HuH-7 (cell line): ENCODE results near the gene PDE4D.
"Not testable (repeated sequence)": the region's sequence is repeated elsewhere in the genome, so short reads cannot be mapped to it uniquely, and the experiment has no call there.

Experiments used
- DNase-seq: peaks from one replicate; pipeline ENCODE4 v3.0.0; 2011; ENCODE audit warnings: low spot score

The PDE4D gene

GRCh38 chr5:58961631-58962280 lies 931.8 kb downstream of the PDE4D start:
- DNase-seq = no peak

DNA sequence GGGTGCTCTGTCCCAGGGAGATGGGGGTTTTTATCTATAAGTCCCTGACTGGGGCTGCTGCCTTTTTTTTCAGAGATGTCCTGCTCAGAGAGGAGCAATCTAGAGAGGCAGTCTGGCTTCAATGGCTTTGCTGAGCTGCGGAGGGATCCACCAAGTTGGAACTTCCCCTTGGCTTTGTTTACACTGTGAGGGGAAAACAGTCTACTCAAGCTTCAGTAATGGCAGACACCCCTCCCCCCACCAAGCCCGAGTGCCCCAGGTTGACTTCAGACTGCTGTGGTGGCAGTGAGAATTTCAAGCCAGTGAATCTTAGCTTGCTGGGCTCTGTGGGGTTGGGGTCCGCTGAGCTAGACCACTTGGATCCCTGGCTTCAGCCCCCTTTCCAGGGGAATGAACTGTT lies 934.8 kb downstream of the PDE4D start:
- no peak for DNase-seq

DNA sequence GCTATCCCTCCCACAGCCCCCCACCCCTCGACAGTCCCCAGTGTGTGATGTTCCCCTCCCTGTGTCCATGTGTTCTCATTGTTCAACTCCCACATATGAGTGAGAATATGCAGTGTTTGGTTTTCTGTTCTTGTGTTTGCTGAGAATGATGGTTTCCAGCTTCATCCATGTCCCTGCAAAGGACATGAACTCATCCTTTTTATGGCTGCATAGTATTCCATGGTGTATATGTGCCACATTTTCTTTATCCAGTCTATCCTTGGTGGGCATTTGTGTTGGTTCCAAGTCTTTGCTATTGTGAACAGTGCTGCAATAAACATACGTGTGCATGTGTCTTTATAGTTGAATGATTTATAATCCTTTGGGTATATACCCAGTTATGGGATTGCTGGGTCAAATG lies 940.3 kb downstream of the PDE4D start:
- not testable (repeated sequence) for DNase-seq

- DNase-seq = no peak
Measured at GRCh38 chr5:58950224-58950623, 943.3 kb downstream of the PDE4D start.

DNA sequence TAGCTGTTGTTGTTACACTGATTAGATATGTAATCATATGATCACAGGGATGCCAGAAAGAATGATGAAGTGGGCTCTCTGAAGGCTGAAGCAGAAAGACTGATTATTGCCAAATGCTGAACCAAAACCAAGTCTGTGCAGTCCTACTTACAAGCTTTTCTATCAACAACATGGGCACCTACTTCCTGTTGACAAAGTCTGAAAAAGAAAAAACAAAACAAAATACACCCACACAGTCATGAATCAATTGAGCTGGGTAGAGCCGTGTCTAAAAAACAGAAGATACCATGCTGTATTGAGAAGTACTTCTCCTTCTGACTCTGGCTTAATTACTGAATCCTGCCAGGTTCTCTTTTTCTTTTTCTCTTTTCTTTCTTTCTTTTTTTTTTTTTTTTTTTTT lies 947.3 kb downstream of the PDE4D start:
- no peak for DNase-seq

DNA sequence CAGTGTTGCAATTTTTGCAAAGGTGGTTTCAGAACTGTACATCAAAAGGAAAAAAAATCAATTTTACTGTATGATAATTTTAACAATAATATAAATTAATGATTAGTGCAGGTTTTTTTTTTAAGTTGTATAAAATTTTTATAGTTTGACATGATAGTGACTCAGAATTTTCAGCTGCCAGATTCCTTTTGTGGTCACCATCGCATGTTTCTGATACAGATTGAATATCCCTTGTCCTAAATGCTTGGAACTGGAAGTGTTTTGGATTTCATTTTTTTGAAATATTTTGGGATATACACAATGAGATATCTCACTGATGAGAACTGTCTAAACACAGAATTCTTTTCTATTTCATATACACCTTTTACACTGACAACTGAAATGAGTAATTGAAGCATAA lies 949.3 kb downstream of the PDE4D start:
- DNase-seq = no peak

DNA sequence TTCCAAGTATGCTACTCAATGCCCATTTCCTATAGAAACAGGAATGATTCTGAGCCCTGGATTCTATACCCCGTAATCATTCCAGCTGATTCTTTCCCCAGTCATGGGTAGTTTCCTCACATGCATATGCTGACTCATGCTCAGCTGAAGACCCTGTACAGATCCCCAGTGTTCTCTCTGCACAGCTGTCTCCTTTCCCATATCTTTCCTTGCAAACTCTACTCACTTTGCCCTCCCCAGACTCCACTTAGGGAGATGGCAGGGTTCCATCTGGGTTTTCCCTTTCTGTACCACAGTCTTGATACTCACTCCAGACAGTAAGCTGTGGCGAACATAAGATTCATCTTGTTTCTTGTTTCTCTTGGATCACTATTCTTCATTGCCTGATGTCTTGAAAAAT lies 953.1 kb downstream of the PDE4D start:
- no peak for DNase-seq

DNA sequence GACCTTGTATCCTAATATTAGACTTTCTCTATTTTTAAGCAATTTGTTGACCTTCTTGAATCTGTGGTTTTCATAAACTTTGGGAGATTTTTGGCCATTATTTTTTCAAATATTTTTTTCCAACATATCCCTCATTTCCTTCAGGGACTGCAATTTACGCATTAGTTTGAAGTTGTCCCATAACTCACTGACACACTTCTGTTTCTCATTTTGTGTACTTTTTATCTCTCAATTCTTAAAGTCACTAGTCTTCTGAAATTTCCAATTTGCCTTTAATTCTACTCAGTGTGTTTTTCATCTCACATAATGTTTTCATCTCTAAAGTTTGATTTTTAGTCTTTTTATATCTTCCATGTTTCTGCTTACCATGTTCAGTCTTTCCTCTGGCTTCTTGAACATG lies 953.9 kb downstream of the PDE4D start:
- DNase-seq = no peak

GRCh38 chr5:58938563-58939424 lies 954.7 kb downstream of the PDE4D start:
- DNase-seq = no peak

DNA sequence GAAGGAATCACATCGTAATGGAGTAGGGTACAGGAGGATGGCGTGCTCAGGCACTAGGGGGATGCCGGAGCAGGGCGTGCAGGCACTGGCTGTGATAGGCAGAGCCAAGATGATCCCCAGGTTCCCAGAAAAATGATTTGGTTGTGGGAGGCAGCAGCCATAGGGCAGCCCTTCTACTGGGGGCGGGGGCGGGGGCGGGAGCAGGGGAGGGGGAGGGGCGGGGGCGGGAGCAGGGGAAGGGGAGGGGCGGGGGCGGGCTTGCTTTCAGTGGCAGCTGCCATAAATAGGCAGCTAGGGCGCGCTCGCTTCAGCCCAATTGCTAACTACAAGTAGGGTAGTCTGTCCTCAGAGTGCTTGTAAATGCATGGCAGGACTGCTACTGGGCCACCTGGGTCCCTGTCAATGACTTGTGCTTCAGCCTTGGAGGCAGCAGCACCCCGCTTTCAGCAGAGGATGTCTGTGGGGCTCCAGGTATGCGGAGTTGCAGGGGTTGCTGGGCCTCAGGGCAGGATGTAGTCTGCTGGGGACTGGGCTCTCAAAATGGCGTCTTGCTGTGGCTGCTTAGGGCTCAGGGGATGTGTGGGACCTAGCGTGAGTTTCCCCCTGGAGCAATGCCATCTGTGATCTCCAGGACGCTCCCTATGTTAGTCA lies 956.4 kb downstream of the PDE4D start:
- DNase-seq = no peak

DNA sequence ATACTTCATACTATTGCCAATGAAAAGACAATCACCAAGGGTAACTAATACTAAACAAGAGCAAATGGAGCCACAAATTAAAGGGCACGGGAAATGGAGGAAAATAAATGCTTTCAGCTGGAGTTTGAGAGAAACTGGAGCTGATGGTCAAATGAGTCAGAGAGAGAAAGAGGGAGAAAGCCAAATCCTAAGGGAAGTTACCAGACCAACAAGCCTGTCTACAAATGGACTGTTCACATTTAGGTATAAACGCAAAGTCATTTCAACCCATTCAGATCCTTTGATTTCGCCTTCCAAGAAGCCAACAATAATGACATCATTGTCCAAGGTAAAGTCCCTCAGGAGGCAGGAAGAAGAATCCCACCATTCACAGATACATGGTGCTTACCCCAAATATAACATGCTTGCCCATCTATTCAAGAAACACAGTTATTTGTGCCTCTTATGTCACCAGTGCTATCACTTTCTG lies 958.9 kb downstream of the PDE4D start:
- no peak for DNase-seq

GRCh38 chr5:58933891-58934628 lies 959.5 kb downstream of the PDE4D start:
- DNase-seq = no peak

GRCh38 chr5:58932057-58932612 lies 961.4 kb downstream of the PDE4D start:
- no peak for DNase-seq

- DNase-seq = no peak
Measured at GRCh38 chr5:58930520-58930919, 963.0 kb downstream of the PDE4D start.

DNA sequence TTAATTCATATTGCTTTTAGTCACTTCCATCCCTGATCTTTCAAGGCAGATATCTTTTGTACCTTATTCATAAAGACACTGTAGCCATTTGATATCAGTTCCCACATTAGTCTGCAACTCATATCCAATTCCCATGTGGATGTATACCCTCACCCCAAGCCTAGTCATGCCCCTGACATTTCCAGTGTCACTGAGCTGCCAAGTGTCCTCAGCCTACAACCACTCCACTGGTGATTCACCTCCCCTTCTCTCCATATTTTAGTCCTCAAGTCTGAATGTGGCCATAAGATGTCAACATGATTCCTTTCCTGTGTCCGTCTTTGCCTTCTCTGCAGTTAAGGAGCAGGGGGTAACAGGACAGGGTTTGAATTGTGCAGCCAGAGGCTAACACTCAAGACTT lies 963.8 kb downstream of the PDE4D start:
- no peak for DNase-seq

DNA sequence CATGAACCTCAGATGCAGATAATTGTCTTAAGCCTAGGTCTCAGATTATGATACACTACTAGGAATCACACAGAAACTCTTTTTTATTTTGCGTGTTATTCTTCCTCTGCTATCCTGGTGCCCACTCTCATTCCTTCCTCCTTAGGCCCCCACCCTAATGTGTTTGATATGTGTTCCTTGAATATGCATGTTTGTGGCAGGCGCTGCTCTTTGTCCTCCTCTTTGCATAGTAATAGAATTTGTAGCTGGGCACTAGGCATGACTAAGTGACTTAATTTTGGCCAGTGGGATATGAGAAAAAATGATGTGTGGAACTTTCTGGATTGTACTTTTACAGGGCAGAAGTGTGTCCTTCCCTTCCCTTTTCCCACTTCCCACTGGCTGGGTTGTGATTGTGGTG lies 965.6 kb downstream of the PDE4D start:
- no peak for DNase-seq

- DNase-seq = no peak
Measured at GRCh38 chr5:58927181-58927580, 966.3 kb downstream of the PDE4D start.

- no peak for DNase-seq
Measured at GRCh38 chr5:58926541-58926935, 967.0 kb downstream of the PDE4D start.

DNA sequence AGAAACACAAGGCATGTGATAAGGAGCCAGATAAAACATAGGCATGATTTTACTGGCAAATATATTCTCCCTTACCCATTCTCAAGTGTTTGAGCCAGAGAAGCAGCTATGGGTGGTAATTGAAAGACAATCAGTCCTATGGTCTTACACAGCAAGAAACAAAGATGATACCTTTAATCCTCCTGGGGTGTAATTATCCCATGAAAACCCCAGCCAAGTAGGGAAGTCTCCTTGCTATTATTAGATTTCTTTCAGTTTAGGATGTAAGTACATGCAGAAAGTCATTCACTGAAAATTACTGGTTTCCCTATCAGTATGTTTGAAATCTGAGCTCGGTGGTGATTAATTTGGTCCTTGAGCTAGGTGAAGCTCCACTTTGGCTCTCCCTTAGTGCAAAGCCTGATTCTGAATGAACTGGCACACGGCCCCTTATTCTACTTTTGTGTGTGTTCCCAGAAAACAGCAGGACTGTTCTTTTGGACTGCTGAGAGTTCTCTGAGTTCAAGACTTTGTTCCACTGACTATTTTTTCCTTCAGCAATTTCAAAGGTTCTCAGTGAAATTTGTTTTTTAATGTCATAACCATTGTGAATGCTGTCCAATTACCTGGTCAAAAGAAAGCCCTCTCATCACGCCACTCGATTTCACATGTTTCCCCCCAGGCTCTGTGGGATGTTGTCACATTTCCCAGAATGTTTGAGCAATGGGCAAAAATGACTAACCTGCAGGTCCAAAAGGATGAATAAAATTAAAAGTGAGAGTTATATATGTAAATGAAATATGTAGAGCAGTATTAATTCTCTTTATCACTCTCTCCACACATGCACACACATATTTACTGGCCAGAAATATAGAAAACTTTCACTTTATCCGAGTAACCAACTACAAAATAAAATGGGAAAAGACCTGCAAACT lies 967.6 kb downstream of the PDE4D start:
- no peak for DNase-seq

DNA sequence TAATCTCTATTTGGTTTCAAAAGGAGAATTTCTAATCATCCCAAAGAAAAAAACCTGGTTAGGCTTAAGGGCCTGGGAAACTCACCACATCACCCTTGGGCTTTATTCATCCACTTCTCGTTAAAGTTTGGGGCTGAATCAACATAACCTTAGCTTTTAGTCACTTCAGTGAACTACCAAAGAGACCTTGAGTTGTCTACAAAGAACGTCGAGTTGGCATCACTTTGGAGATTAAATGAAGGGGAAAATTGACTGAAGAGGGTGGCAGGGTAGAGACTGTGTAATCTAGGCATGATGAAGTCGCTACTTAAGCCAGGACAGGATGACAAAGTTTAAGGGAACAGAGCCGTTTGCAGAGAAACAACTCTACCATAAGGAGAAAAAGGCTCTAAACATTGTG lies 969.2 kb downstream of the PDE4D start:
- DNase-seq = no peak

- no peak for DNase-seq
Measured at GRCh38 chr5:58923355-58923754, 970.2 kb downstream of the PDE4D start.
